PC-3 (cell line): ENCODE data around the gene IL7R. TPM values are rescaled to one million over a fixed set of nuclear protein-coding genes. Genes with fewer than 3 reads are reported as not detected.
A peak's percentile ranks its signal among the peaks of the same experiment; 100 is the strongest.

Source experiments
- ATAC-seq: fragments of 200-7000 bp; cut with Tn5 transposase; 2 replicates; pipeline ENCODE4 v1.9.1; 2020; ENCODE audit warnings: mild to moderate bottlenecking, moderate library complexity
- BruUV-seq: library from RNA; stranded (reverse); fragments of 400-500 nt; replicated peaks from 2 replicates; lab custom pipeline; 2021; lab: Mats Ljungman, UMichigan
- CTCF ChIA-PET: fragments of 300-600 bp; sonication (Branson Sonifier 250); formaldehyde crosslinking; loops from one replicate; lab custom pipeline; 2022; ENCODE audit warnings: antibody characterized with exemption; lab: Charles Lee
- POLR2A ChIA-PET: fragments of 300-600 bp; sonication (Branson Sonifier 250); formaldehyde crosslinking; loops from one replicate; lab custom pipeline; 2022; ENCODE audit warnings: antibody characterized with exemption; ENCODE audit not compliant: unreplicated experiment; lab: Charles Lee
- DNase-seq: peaks from one replicate; pipeline ENCODE4 v3.0.0-alpha.2; 2015
- H2AFZ ChIP-seq: fragments of 300-600 bp; sonication (generic); 2 replicates; pipeline ENCODE4 v1.6.0; 2016; ENCODE audit warnings: antibody characterized with exemption, low read length
- H3F3A ChIP-seq: fragments of 300-600 bp; sonication (generic); one replicate; pipeline ENCODE4 v1.6.0; 2017; ENCODE audit warnings: antibody characterized with exemption, low read length, control low read depth, mild to moderate bottlenecking; ENCODE audit not compliant: unreplicated experiment
- H3K27ac ChIP-seq: fragments of 300-600 bp; sonication (generic); 2 replicates; pipeline ENCODE4 v1.5.1; 2016; ENCODE audit warnings: mild to moderate bottlenecking, low read length
- H3K27me3 ChIP-seq: fragments of 300-600 bp; sonication (generic); 2 replicates; pipeline ENCODE4 v1.6.1; 2016; ENCODE audit warnings: low read length, mixed read lengths
- H3K36me3 ChIP-seq: fragments of 300-600 bp; sonication (generic); 2 replicates; pipeline ENCODE4 v1.6.1; 2016; ENCODE audit warnings: low read depth, mixed run types, low read length, mixed read lengths
- H3K4me1 ChIP-seq: fragments of 300-600 bp; sonication (generic); 2 replicates; pipeline ENCODE4 v1.5.1; 2016; ENCODE audit warnings: low read length; ENCODE audit not compliant: insufficient read depth
- H3K4me2 ChIP-seq: fragments of 300-600 bp; sonication (generic); 2 replicates; pipeline ENCODE4 v1.6.0; 2016; ENCODE audit warnings: low read length
- H3K4me3 ChIP-seq: fragments of 300-600 bp; sonication (generic); 2 replicates; pipeline ENCODE4 v1.5.1; 2016; ENCODE audit warnings: mild to moderate bottlenecking, low read length, mixed read lengths
- H3K79me2 ChIP-seq: fragments of 300-600 bp; sonication (generic); 2 replicates; pipeline ENCODE4 v1.6.1; 2017; ENCODE audit warnings: low read length, mixed read lengths
- H3K9ac ChIP-seq: fragments of 300-600 bp; sonication (generic); 2 replicates; pipeline ENCODE4 v1.6.0; 2016; ENCODE audit warnings: mild to moderate bottlenecking, low read length
- H3K9me2 ChIP-seq: fragments of 300-600 bp; sonication (generic); replicated peaks from 2 replicates; pipeline ENCODE4 v1.6.1; 2016; ENCODE audit warnings: mixed run types, low read length, mixed read lengths
- H3K9me3 ChIP-seq: fragments of 300-600 bp; sonication (generic); 2 replicates; pipeline ENCODE4 v1.6.1; 2016; ENCODE audit warnings: low read length, mixed read lengths
- H4K20me1 ChIP-seq: fragments of 300-600 bp; sonication (generic); 2 replicates; pipeline ENCODE4 v1.6.1; 2016; ENCODE audit warnings: low read length, mixed read lengths
- CTCF ChIP-seq: fragments of 300-600 bp; sonication (generic); conservative IDR thresholded peaks from 2 replicates; pipeline ENCODE4 v1.5.1; 2017; ENCODE audit warnings: antibody characterized with exemption, low read depth, mild to moderate bottlenecking, low read length
- EZH2 ChIP-seq: fragments of 300-600 bp; sonication (generic); IDR thresholded peaks from one replicate; pipeline ENCODE4 v1.6.1; 2017; ENCODE audit warnings: antibody characterized with exemption, mild to moderate bottlenecking, low read length; ENCODE audit not compliant: unreplicated experiment
- EZH2phosphoT487 ChIP-seq: fragments of 300-600 bp; sonication (generic); IDR thresholded peaks from 2 replicates; pipeline ENCODE4 v1.6.1; 2018; ENCODE audit warnings: mild to moderate bottlenecking, antibody characterized with exemption, low read length, borderline replicate concordance
- intact Hi-C: fragments of 100-400 bp; cut with micrococcal nuclease; formaldehyde crosslinking; loops from 2 replicates; pipeline ENCODE4 v1.9.0; 2023
- total RNA-seq: library from RNA; depleted of rRNA; stranded (reverse); fragments of >200 nt; gene quantifications from 2 replicates; pipeline ENCODE4 v1.2.3, GENCODE V29; 2014

Gene IL7R
- total RNA-seq, 1 experiment from 2014 or later = 7.4 TPM

- no peaks in the 10 kb centered on the region for H4K20me1 ChIP-seq
- no peaks in the 10 kb centered on the region for H3K9me3 ChIP-seq
- H3K9ac ChIP-seq = no peak overlapping the region
- no peak overlapping the region for H2AFZ ChIP-seq
- TF ChIP-seq EZH2phosphoT487 = no peak
- TF ChIP-seq CTCF = no peak
- TF ChIP-seq EZH2 = no peak
- no peak for ATAC-seq
- H3K4me3 ChIP-seq = no peak overlapping the region
- H3K79me2 ChIP-seq = peaks cover 22% of the 10 kb centered on the region
- DNase-seq = no peak
- H3K9me2 ChIP-seq = no peaks in the 10 kb centered on the region
- CTCF ChIA-PET = interaction anchor here (1.4 kb wide), 1 partner anchor 62 kb away, joined by 3 read pairs; no protein-coding TSS in a partner anchor
- H3K27me3 ChIP-seq = no peaks in the 10 kb centered on the region
- peaks cover 36% of the 10 kb centered on the region for H3K4me1 ChIP-seq
- BruUV-seq = no TSS peak
- POLR2A ChIA-PET = no interaction called here
- no peaks in the 10 kb centered on the region for H3F3A ChIP-seq
- intact Hi-C loops = no loop called here
- H3K27ac ChIP-seq = no peak overlapping the region
- H3K36me3 ChIP-seq = 0 out of 2 replicates have a peak, but pooled peaks cover 16% of the 10 kb centered on the region
- H3K4me2 ChIP-seq = no peak overlapping the region
Measured at GRCh38 chr5:35862126-35862525, 5.4 kb downstream of the IL7R start.

DNA sequence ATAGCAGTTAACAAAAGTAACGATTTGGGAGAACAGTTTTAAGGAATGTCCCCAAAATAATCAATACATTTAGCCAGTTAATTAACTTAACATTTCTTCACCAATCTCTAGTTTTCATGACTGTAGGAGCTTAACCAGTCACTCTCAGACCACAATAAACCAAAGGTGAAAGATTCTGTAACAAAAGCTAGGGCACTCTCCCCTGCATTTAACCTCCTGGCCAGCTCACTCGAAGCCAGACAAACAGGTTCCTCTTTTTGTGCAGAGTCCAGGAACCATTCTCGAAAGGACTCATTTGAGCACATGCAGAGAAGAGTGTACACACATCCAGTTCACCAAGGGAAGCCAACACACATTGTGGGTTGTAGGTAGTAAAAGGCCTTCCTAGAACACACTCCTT lies 6.5 kb downstream of the IL7R start:
- Histone ChIP-seq H3K9me2 (no peaks in the 10 kb centered on the region), H3K27ac (peak overlapping the region; percentile 42), H3F3A (no peaks in the 10 kb centered on the region), H3K9me3 (no peaks in the 10 kb centered on the region), H3K36me3 (peaks cover 18% of the 10 kb centered on the region; the same call in 1 of the 2 replicates), H2AFZ (peak overlapping the region; percentile 40; the same call in 1 of the 2 replicates), H3K9ac (no peak overlapping the region), H3K79me2 (peaks cover 22% of the 10 kb centered on the region), H3K4me2 (peak overlapping the region; percentile 57), H4K20me1 (no peaks in the 10 kb centered on the region), H3K4me3 (no peak overlapping the region), H3K27me3 (no peaks in the 10 kb centered on the region), H3K4me1 (peaks cover 27% of the 10 kb centered on the region)
- TF ChIP-seq EZH2 = no peak
- no peak for TF ChIP-seq CTCF
- TF ChIP-seq EZH2phosphoT487 = no peak
- DNase-seq (peak; percentile 83), ATAC-seq (peak; percentile 50)
- ChIA-PET CTCF (interaction anchor here (1.4 kb wide), 1 partner anchor 61 kb away, joined by 3 read pairs; no protein-coding TSS in a partner anchor), POLR2A (no interaction called here)
- intact Hi-C loops = no loop called here
- no TSS peak for BruUV-seq

- H3K27me3 ChIP-seq = no peaks in the 10 kb centered on the region
- no peak overlapping the region for H2AFZ ChIP-seq
- no peak overlapping the region for H3K9ac ChIP-seq
- ATAC-seq (no peak), DNase-seq (no peak)
- H3K9me3 ChIP-seq = no peaks in the 10 kb centered on the region
- no peak overlapping the region for H3K27ac ChIP-seq
- H3K36me3 ChIP-seq = peaks cover 8% of the 10 kb centered on the region; the same call in 1 of the 2 replicates
- CTCF ChIA-PET = no interaction called here
- no peak for TF ChIP-seq CTCF
- TF ChIP-seq EZH2phosphoT487 = no peak
- no peak for TF ChIP-seq EZH2
- peaks cover 6% of the 10 kb centered on the region for H3K4me1 ChIP-seq
- H3F3A ChIP-seq = no peaks in the 10 kb centered on the region
- no peaks in the 10 kb centered on the region for H3K79me2 ChIP-seq
- H3K4me3 ChIP-seq = no peak overlapping the region
- intact Hi-C loops = no loop called here
- H3K4me2 ChIP-seq = no peak overlapping the region
- no peaks in the 10 kb centered on the region for H3K9me2 ChIP-seq
- no peaks in the 10 kb centered on the region for H4K20me1 ChIP-seq
- BruUV-seq = no TSS peak
- POLR2A ChIA-PET = no interaction called here
Measured at GRCh38 chr5:35867998-35868397, 11.3 kb downstream of the IL7R start.
